ACC112 (cell line): Measurements from ENCODE around the gene CAMTA1.

Source experiments
- H2AFZ ChIP-seq: fragments of 200-600 bp; sonication (generic); one replicate; pipeline ENCODE4 v1.6.0; 2017; ENCODE audit warnings: antibody characterized with exemption, low read length; ENCODE audit not compliant: unreplicated experiment
- H3K27ac ChIP-seq: fragments of 200-600 bp; sonication (generic); 2 replicates; pipeline ENCODE4 v1.5.1; 2014; ENCODE audit warnings: low read depth, mild to moderate bottlenecking, antibody characterized with exemption, low read length, moderate library complexity
- H3K27me3 ChIP-seq: fragments of 200-600 bp; sonication (generic); 2 replicates; pipeline ENCODE4 v1.6.1; 2014; ENCODE audit warnings: mild to moderate bottlenecking, antibody characterized with exemption, low read length, moderate library complexity, mixed read lengths; ENCODE audit not compliant: insufficient read depth
- H3K36me3 ChIP-seq: fragments of 200-600 bp; sonication (generic); 2 replicates; pipeline ENCODE4 v1.6.1; 2016; ENCODE audit warnings: mild to moderate bottlenecking, antibody characterized with exemption, low read length, moderate library complexity, mixed read lengths; ENCODE audit not compliant: insufficient read depth
- H3K4me1 ChIP-seq: fragments of 200-600 bp; sonication (generic); one replicate; pipeline ENCODE4 v1.6.1; 2016; ENCODE audit warnings: low read length, mixed read lengths; ENCODE audit not compliant: insufficient read depth, unreplicated experiment, control insufficient read depth
- H3K4me3 ChIP-seq: fragments of 200-600 bp; sonication (generic); 2 replicates; pipeline ENCODE4 v1.5.1; 2014; ENCODE audit warnings: mild to moderate bottlenecking, low read depth, low read length
- H3K79me2 ChIP-seq: fragments of 200-600 bp; sonication (generic); one replicate; pipeline ENCODE4 v1.6.0; 2016; ENCODE audit warnings: low read length; ENCODE audit not compliant: control insufficient read depth, unreplicated experiment, insufficient read depth

The CAMTA1 gene

DNA sequence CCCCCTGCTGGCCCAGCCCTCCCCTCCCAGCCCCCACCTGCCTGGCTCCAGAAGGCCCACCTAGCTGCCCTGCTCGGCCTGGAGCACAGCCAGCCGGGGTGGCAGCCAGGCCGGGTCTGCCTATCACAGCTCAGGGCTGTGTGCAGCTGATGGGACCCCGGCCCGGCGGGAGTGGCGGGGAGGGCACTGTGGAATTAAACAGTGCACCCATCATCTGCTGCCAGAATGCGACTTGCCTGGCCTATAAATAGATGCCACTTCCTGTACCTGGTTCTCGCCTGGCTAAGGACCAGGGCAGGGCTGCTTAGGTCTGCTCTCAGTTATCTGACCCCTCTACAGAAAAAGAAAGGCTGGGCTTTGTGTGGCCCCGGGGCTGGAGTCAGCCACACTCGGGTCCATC lies 887.6 kb downstream of the CAMTA1 start:
- Histone ChIP-seq H3K27me3 (peaks cover 30% of the 10 kb centered on the region), H3K79me2 (no peaks in the 10 kb centered on the region), H2AFZ (no peak overlapping the region), H3K27ac (no peak overlapping the region), H3K4me3 (no peak overlapping the region), H3K4me1 (no peaks in the 10 kb centered on the region), H3K36me3 (no peaks in the 10 kb centered on the region)

DNA sequence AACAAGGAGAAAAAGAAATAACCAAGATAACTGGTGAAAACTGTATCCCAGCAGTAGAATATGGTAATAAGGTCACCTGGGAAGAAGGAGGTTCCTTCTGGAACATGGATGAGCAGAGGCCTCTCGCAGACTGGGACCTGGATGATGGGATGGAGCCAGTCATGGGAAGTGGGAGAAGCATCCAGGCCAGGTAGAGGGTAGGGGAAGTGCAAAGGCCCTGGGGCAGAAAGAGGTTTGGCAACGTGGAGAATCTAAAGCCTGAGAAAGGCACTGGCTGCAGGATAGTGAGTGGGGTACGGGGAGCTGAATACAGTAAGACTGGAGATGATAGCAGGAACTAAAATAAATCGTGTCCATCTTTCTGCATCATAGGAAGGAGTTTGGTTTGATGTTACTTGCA lies 889.7 kb downstream of the CAMTA1 start:
- Histone ChIP-seq H2AFZ (no peak overlapping the region), H3K27me3 (peaks cover 34% of the 10 kb centered on the region), H3K27ac (no peak overlapping the region), H3K4me3 (no peak overlapping the region), H3K4me1 (no peaks in the 10 kb centered on the region), H3K79me2 (no peaks in the 10 kb centered on the region), H3K36me3 (no peaks in the 10 kb centered on the region)

DNA sequence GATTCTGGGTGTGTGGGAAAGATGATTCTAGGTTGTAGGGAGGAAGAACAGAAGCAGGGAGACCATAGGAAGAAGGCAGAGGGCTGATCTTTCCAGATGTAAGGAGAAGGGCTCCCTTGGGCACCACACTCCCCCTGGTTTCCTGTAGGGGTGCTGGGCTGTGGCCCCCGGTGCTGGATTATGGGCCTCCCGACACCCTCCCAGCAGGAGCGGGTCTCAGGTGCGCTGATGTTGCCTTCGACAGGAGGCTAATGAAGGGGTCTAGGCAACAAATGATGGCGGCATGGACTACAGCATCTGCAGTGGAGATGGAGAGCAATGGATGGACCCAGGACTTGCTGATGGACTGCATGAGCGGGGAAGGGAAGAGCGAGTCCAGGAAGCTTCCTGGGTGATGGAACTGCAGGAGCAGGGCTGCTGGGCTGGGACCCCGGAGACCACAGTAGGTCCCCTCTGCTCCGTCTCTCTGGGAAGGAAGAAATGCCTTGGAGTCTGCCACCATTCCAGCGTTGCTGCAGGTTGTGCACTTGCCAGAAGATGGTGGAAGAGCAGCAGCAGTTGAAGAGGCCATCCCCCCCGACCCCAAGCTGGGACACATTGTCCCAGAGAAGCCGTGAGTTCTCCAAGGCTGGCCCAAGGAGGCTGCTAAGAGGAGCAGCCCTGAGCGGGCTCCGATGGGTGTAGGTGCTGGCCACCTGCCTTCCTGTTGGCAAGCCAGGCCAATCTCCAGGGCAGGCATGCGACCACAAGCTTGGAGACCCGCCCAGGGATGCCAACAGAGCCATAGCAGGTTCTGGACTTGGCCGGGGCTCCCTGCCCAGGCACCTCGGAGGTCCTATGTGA lies 890.4 kb downstream of the CAMTA1 start:
- Histone ChIP-seq H2AFZ (no peak overlapping the region), H3K79me2 (no peaks in the 10 kb centered on the region), H3K4me1 (no peaks in the 10 kb centered on the region), H3K27ac (no peak overlapping the region), H3K27me3 (peaks cover 34% of the 10 kb centered on the region), H3K36me3 (no peaks in the 10 kb centered on the region), H3K4me3 (no peak overlapping the region)

GRCh38 chr1:7676274-7676945 lies 891.2 kb downstream of the CAMTA1 start:
- no peaks in the 10 kb centered on the region for H3K36me3 ChIP-seq
- no peak overlapping the region for H2AFZ ChIP-seq
- no peaks in the 10 kb centered on the region for H3K4me1 ChIP-seq
- peaks cover 42% of the 10 kb centered on the region for H3K27me3 ChIP-seq
- no peak overlapping the region for H3K27ac ChIP-seq
- H3K79me2 ChIP-seq, result no peaks in the 10 kb centered on the region
- H3K4me3 ChIP-seq, result no peak overlapping the region

DNA sequence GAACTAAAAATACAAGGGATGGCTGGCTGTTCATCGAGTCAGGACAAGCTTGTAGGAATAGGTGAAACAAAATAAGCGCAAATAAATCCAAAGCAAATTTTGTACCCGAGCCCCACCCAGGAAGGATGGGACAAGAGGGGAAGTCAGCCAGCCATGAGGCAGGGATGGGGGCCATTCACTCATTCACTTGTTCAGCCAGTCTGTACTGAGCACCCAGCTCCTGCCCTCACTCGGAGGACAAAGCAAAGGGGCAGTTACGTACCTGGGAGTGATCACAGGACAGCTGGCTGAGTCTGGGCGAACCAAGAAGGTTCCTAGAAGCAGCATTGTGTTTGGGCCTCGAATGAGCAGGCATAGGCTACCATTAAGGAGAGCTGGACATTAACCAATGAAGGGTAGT lies 891.9 kb downstream of the CAMTA1 start:
- H3K36me3 ChIP-seq, result no peaks in the 10 kb centered on the region
- no peaks in the 10 kb centered on the region for H3K79me2 ChIP-seq
- peaks cover 43% of the 10 kb centered on the region for H3K27me3 ChIP-seq
- no peak overlapping the region for H3K27ac ChIP-seq
- H3K4me1 ChIP-seq, result no peaks in the 10 kb centered on the region
- H3K4me3 ChIP-seq, result no peak overlapping the region
- H2AFZ ChIP-seq, result no peak overlapping the region

- Histone ChIP-seq H3K79me2 (no peaks in the 10 kb centered on the region), H3K4me3 (no peak overlapping the region), H3K36me3 (no peaks in the 10 kb centered on the region), H3K27me3 (peaks cover 43% of the 10 kb centered on the region), H3K27ac (no peak overlapping the region), H3K4me1 (no peaks in the 10 kb centered on the region), H2AFZ (no peak overlapping the region)
Observed at GRCh38 chr1:7677815-7678214, 892.6 kb downstream of the CAMTA1 start.

GRCh38 chr1:7678491-7679158 lies 893.4 kb downstream of the CAMTA1 start:
- Histone ChIP-seq H3K36me3 (no peaks in the 10 kb centered on the region), H2AFZ (no peak overlapping the region), H3K79me2 (no peaks in the 10 kb centered on the region), H3K27me3 (peaks cover 40% of the 10 kb centered on the region), H3K4me1 (no peaks in the 10 kb centered on the region), H3K27ac (no peak overlapping the region), H3K4me3 (no peak overlapping the region)

- Histone ChIP-seq H3K27me3 (peaks cover 33% of the 10 kb centered on the region), H2AFZ (peak overlapping the region; percentile 57), H3K4me3 (peak overlapping the region; percentile 91), H3K27ac (no peak overlapping the region), H3K79me2 (no peaks in the 10 kb centered on the region), H3K4me1 (no peaks in the 10 kb centered on the region), H3K36me3 (no peaks in the 10 kb centered on the region)
Observed at GRCh38 chr1:7679159-7679872, 894.1 kb downstream of the CAMTA1 start.

DNA sequence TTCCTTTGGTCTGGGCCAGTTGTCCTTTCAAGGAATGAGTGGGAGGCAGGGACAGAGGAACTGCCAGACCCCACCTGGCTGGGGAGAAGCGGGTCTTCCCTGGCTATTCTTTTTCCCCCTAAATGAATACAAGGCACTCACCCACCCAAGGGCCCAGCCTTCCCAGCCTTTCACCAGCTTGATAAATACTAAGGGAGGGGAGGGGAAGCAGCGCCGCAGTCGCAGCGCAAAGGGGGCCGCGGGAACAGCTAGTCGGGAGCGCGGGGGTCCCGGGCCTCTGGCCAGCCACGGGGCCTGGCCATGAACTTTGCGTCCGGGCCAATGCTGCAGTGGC lies 894.6 kb downstream of the CAMTA1 start:
- H3K36me3 ChIP-seq, result no peaks in the 10 kb centered on the region
- H3K27me3 ChIP-seq, result peaks cover 32% of the 10 kb centered on the region
- H3K4me1 ChIP-seq, result no peaks in the 10 kb centered on the region
- peak overlapping the region; percentile 91 for H3K4me3 ChIP-seq
- H2AFZ ChIP-seq, result peak overlapping the region; percentile 57
- no peak overlapping the region for H3K27ac ChIP-seq
- H3K79me2 ChIP-seq, result no peaks in the 10 kb centered on the region

GRCh38 chr1:7680207-7680954 lies 895.1 kb downstream of the CAMTA1 start:
- H3K36me3 ChIP-seq, result no peaks in the 10 kb centered on the region
- H3K4me3 ChIP-seq, result peak overlapping the region; percentile 91
- no peaks in the 10 kb centered on the region for H3K79me2 ChIP-seq
- H3K27ac ChIP-seq, result no peak overlapping the region
- peaks cover 32% of the 10 kb centered on the region for H3K27me3 ChIP-seq
- peak overlapping the region; percentile 57 for H2AFZ ChIP-seq
- H3K4me1 ChIP-seq, result no peaks in the 10 kb centered on the region
